KMS-11 (cell line): Measurements from ENCODE around the gene TAMALIN.

Experiments used
- H2AFZ ChIP-seq: fragments of 200-600 bp; sonication (generic); 2 replicates; pipeline ENCODE4 v1.6.1; 2016; ENCODE audit warnings: antibody characterized with exemption, mixed run types, low read depth
- H3K27ac ChIP-seq: fragments of 200-600 bp; sonication (generic); 2 replicates; pipeline ENCODE4 v1.6.1; 2016; ENCODE audit warnings: mild to moderate bottlenecking, mixed run types
- H3K27me3 ChIP-seq: fragments of 200-600 bp; sonication (generic); 2 replicates; pipeline ENCODE4 v1.6.1; 2017; ENCODE audit warnings: mild to moderate bottlenecking, low read depth, mixed run types, moderate library complexity; ENCODE audit not compliant: insufficient read depth
- H3K36me3 ChIP-seq: fragments of 200-600 bp; sonication (generic); 2 replicates; pipeline ENCODE4 v1.6.1; 2017; ENCODE audit warnings: mild to moderate bottlenecking, mixed run types; ENCODE audit not compliant: insufficient read depth
- H3K4me1 ChIP-seq: fragments of 200-600 bp; sonication (generic); 2 replicates; pipeline ENCODE4 v1.6.1; 2016; ENCODE audit warnings: mild to moderate bottlenecking, low read depth, mixed run types; ENCODE audit not compliant: poor library complexity, severe bottlenecking
- H3K4me2 ChIP-seq: fragments of 200-600 bp; sonication (generic); 2 replicates; pipeline ENCODE4 v1.7.0; 2016; ENCODE audit warnings: mild to moderate bottlenecking, mixed run types
- H3K4me3 ChIP-seq: fragments of 200-600 bp; sonication (generic); IDR thresholded peaks from 2 replicates; pipeline ENCODE4 v1.6.1; 2017; ENCODE audit warnings: low read depth, low read length, mixed read lengths; ENCODE audit not compliant: insufficient read depth
- H3K79me2 ChIP-seq: fragments of 200-600 bp; sonication (generic); 2 replicates; pipeline ENCODE4 v1.6.1; 2016; ENCODE audit warnings: low read depth, mixed run types; ENCODE audit not compliant: insufficient read depth
- H3K9ac ChIP-seq: fragments of 200-600 bp; sonication (generic); 2 replicates; pipeline ENCODE4 v1.6.1; 2016; ENCODE audit warnings: mild to moderate bottlenecking, mixed run types
- H4K20me1 ChIP-seq: fragments of 200-600 bp; sonication (generic); 2 replicates; pipeline ENCODE4 v1.6.1; 2016; ENCODE audit warnings: mild to moderate bottlenecking, mixed run types; ENCODE audit not compliant: insufficient read depth
- TF ChIP-seq, protein P1 (sequence below): fragments of 200-600 bp; sonication (generic); conservative IDR thresholded peaks from 2 replicates; pipeline ENCODE4 v1.6.1; 2017; ENCODE audit warnings: low read depth, mild to moderate bottlenecking, antibody characterized with exemption, low read length, moderate library complexity, mixed read lengths

Gene TAMALIN

DNA sequence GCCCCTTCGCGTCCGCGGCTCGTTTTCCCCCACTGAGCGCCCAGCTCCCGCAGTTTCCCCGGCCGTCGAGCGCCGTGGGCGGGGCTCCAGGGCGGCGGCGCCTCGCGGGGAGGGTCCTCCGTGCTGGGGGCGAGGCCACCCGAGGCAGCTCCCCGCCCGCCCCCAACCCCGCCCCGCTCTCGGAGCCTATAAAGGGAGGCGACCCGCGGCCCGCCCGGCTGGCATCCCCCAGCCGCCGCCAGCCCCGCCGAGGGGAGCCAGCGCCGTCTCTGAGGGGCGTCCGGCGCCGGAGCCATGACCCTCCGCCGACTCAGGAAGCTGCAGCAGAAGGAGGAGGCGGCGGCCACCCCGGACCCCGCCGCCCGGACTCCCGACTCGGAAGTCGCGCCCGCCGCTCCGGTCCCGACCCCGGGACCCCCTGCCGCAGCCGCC, at the start of gene TAMALIN:
TSS of gene TAMALIN (plus strand) at position 221 of the 432 bp plus-strand sequence. CDS start at position 295, 74 bp downstream.
- H3K79me2 ChIP-seq = no peaks in the 10 kb centered on the region
- no peaks in the 10 kb centered on the region for H3K4me1 ChIP-seq
- no peaks in the 10 kb centered on the region for H3K36me3 ChIP-seq
- no peak within 1 kb of the TSS for H3K9ac ChIP-seq
- peaks cover 36% of the 10 kb centered on the region for H3K27me3 ChIP-seq
- H3K4me3 ChIP-seq = no peak within 1 kb of the TSS
- H3K4me2 ChIP-seq = peak within 1 kb of the TSS; percentile 38; the same call in 1 of the 2 replicates
- no peak within 1 kb of the TSS for H2AFZ ChIP-seq
- H4K20me1 ChIP-seq = no peaks in the 10 kb centered on the region
- TF ChIP-seq, protein P1, sequence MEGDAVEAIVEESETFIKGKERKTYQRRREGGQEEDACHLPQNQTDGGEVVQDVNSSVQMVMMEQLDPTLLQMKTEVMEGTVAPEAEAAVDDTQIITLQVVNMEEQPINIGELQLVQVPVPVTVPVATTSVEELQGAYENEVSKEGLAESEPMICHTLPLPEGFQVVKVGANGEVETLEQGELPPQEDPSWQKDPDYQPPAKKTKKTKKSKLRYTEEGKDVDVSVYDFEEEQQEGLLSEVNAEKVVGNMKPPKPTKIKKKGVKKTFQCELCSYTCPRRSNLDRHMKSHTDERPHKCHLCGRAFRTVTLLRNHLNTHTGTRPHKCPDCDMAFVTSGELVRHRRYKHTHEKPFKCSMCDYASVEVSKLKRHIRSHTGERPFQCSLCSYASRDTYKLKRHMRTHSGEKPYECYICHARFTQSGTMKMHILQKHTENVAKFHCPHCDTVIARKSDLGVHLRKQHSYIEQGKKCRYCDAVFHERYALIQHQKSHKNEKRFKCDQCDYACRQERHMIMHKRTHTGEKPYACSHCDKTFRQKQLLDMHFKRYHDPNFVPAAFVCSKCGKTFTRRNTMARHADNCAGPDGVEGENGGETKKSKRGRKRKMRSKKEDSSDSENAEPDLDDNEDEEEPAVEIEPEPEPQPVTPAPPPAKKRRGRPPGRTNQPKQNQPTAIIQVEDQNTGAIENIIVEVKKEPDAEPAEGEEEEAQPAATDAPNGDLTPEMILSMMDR = no peak
- H3K27ac ChIP-seq = no peak within 1 kb of the TSS

DNA sequence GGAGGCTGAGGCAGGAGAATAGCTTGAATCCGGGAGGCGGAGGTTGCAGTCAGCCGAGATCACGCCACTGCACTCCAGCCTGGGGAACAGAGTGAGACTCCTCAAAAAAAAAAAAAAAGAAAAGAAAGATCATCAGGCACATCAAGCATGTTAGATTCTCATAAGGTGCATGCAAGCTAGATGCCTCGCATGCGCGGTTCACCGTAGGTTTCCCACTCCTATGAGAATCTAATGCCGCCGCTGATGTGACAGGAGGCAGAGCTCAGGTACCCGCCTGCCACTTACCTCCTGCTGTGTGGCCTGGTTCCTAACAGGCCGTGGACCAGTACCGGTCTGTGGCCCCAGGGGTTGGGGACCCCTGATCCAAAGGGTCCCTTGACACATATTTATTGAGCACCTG, 48.2 kb upstream of the TAMALIN start:
- Histone ChIP-seq H3K9ac (no peak overlapping the region), H3K4me2 (no peak overlapping the region), H3K27ac (no peak overlapping the region), H2AFZ (no peak overlapping the region), H3K4me3 (no peak overlapping the region), H3K36me3 (no peaks in the 10 kb centered on the region), H3K79me2 (peaks cover 13% of the 10 kb centered on the region), H4K20me1 (no peaks in the 10 kb centered on the region), H3K27me3 (no peaks in the 10 kb centered on the region), H3K4me1 (peaks cover 34% of the 10 kb centered on the region)
- TF ChIP-seq, protein P1 = no peak

DNA sequence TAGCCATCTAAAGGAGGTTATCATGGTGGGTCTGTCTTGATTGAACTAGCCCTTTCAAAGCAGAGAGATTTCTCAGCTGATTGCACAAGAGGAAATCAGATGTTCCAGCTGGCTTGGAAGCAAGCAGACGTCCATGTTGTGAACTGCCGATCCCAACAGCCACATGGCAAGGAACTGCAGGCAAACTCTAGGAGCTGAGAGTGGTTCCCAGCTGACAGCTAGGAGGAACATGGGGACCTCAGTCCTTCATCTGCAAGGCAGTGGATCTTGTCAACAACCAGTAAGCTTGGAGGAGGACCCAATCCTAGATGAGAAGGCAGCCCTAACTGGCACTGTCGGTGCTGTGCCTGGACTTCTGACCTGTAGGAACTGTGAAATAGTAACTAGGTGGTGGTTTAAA, 47.5 kb upstream of the TAMALIN start:
- no peak overlapping the region for H3K4me3 ChIP-seq
- TF ChIP-seq, protein P1 = no peak
- no peaks in the 10 kb centered on the region for H3K27me3 ChIP-seq
- no peaks in the 10 kb centered on the region for H4K20me1 ChIP-seq
- H2AFZ ChIP-seq = no peak overlapping the region
- peaks cover 13% of the 10 kb centered on the region for H3K79me2 ChIP-seq
- no peak overlapping the region for H3K9ac ChIP-seq
- H3K4me2 ChIP-seq = no peak overlapping the region
- H3K36me3 ChIP-seq = no peaks in the 10 kb centered on the region
- H3K27ac ChIP-seq = no peak overlapping the region
- peaks cover 30% of the 10 kb centered on the region for H3K4me1 ChIP-seq

DNA sequence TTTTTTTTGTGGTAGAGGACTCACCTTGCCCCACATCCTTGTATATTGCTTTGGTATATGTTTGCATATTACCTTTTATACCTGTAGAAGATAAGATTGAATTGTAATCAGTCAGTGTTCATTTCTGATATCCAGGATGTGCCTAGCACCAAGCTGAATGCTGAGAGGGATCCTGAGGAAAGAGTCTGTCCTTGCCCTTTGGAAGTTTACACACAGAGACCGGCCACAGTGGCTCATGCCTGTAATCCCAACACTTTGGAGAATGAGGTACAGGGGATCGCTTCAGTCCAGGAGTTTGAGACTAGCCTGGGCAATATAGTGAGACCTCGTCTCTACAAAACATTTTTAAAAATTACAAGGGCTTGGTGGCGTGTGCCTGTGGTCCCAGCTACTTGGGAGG, 46.8 kb upstream of the TAMALIN start:
- H3K79me2 ChIP-seq = peaks cover 13% of the 10 kb centered on the region

More for the DNA sequence above, 46.8 kb upstream of the TAMALIN start:
- peaks cover 23% of the 10 kb centered on the region for H3K4me1 ChIP-seq
- no peak overlapping the region for H3K4me3 ChIP-seq
- no peak overlapping the region for H3K4me2 ChIP-seq
- TF ChIP-seq, protein P1 = no peak
- no peak overlapping the region for H2AFZ ChIP-seq
- H4K20me1 ChIP-seq = no peaks in the 10 kb centered on the region
- H3K9ac ChIP-seq = no peak overlapping the region
- H3K27ac ChIP-seq = no peak overlapping the region
- H3K36me3 ChIP-seq = no peaks in the 10 kb centered on the region
- no peaks in the 10 kb centered on the region for H3K27me3 ChIP-seq
